ENCODE data around the gene TGM1. TPM values are rescaled to one million over a fixed set of nuclear protein-coding genes. Genes with fewer than 3 reads are reported as not detected.

Gene TGM1
- polyA plus RNA-seq, 1 of the 3 experiments (the other 2 are of a cell fraction) = 2.7 TPM

GRCh38 chr14:24256960-24257359 is 6.0 kb downstream of the TGM1 start:
- peaks cover 5% of the 10 kb centered on the region for H3F3A ChIP-seq (replicated peaks; ENCODE audit: insufficient read depth)
- DNase-seq = no peak
- 51% methylated on average over 4 of the region's 4 CpGs for WGBS (ENCODE audit: low lambda C conversion rate)
- CTCF ChIA-PET = interaction anchor here (1.0 to 4.0 kb wide), 5 partner anchors 10 to 76 kb away, joined by 3 to 15 read pairs (median 5); partner anchors contain the start of genes CIDEB and TINF2
- H3K4me3 ChIP-seq (ENCODE audit: low read depth in 2 of 2, low read length in 1 of 2) = no peak overlapping the region
- no peaks in the 10 kb centered on the region for H4K20me1 ChIP-seq (ENCODE audit: insufficient read depth)
- no peaks in the 10 kb centered on the region for H3K9me2 ChIP-seq
- H3K36me3 ChIP-seq (replicated peaks in 1 of 2; ENCODE audit: control insufficient read depth in 1 of 2, insufficient read depth in 2 of 2, low read length in 1 of 2) = peaks cover 0 to 3% of the 10 kb centered on the region in 2 experiments
- no peak overlapping the region for H3K4me2 ChIP-seq
- H3K9me3 ChIP-seq = no peaks in the 10 kb centered on the region
- H3K27me3 ChIP-seq (ENCODE audit: insufficient read depth) = no peaks in the 10 kb centered on the region
- no peak overlapping the region for H3K9ac ChIP-seq
- peaks cover 0 to 3% of the 10 kb centered on the region in 2 experiments; a peak in 1 of 4 replicates for H3K4me1 ChIP-seq (ENCODE audit: control insufficient read depth in 1 of 2, insufficient read depth in 2 of 2, low read depth in 1 of 2, low read length in 1 of 2)
- H3K79me2 ChIP-seq (ENCODE audit: insufficient read depth) = no peaks in the 10 kb centered on the region
- H3K27ac ChIP-seq (ENCODE audit: low read depth in 2 of 2, low read length in 1 of 2) = no peak overlapping the region
- no peak overlapping the region for H2AFZ ChIP-seq (ENCODE audit: low read depth)
- no peak for TF ChIP-seq RFX5 (IDR thresholded peaks at IDR 0.05; ENCODE audit: low read length)
- no peak for TF ChIP-seq USF1 (IDR thresholded peaks at IDR 0.05; ENCODE audit: borderline replicate concordance, low read depth)
- no peak for TF ChIP-seq IRF3 (IDR thresholded peaks at IDR 0.05; ENCODE audit: low read depth, low read length)
- TF ChIP-seq NRF1 (IDR thresholded peaks at IDR 0.05; ENCODE audit: low read depth, low read length) = no peak
- no peak for TF ChIP-seq GATA2 (CRISPR knock-in tag; IDR thresholded peaks at IDR 0.05)
- no peak for TF ChIP-seq REST (IDR thresholded peaks at IDR 0.05; ENCODE audit: low read depth, low read length)
- no peak for TF ChIP-seq ELF1 (IDR thresholded peaks at IDR 0.05)
- TF ChIP-seq EP300 (IDR thresholded peaks at IDR 0.05; ENCODE audit: borderline replicate concordance in 1 of 2, low read depth in 1 of 2, low read length in 1 of 2) = no peak
- TF ChIP-seq TEAD4 (IDR thresholded peaks at IDR 0.05; ENCODE audit: borderline replicate concordance, insufficient read depth) = no peak
- POLR2A ChIA-PET = no interaction called here

- H3K79me2 ChIP-seq (ENCODE audit: insufficient read depth) = no peaks in the 10 kb centered on the region
- H3K36me3 ChIP-seq (replicated peaks in 1 of 2; ENCODE audit: control insufficient read depth in 1 of 2, insufficient read depth in 2 of 2, low read length in 1 of 2) = peaks cover 0 to 3% of the 10 kb centered on the region in 2 experiments
- no peak overlapping the region for H3K4me2 ChIP-seq
- H3K27me3 ChIP-seq (ENCODE audit: insufficient read depth) = no peaks in the 10 kb centered on the region
- no peaks in the 10 kb centered on the region for H3K9me3 ChIP-seq
- H3F3A ChIP-seq (replicated peaks; ENCODE audit: insufficient read depth) = peaks cover 5% of the 10 kb centered on the region
- no peak overlapping the region for H3K9ac ChIP-seq
- H3K9me2 ChIP-seq = no peaks in the 10 kb centered on the region
- TF ChIP-seq GABPA (IDR thresholded peaks at IDR 0.05; ENCODE audit: low read depth) = no peak
- TF ChIP-seq CHD2 (IDR thresholded peaks at IDR 0.05; ENCODE audit: low read length, partially characterized antibody) = no peak
- ChIA-PET CTCF (interaction anchor here (1.0 to 4.0 kb wide), 5 partner anchors 10 to 52 kb away, joined by 3 to 15 read pairs (median 5); partner anchors contain the start of genes CIDEB and TINF2), POLR2A (no interaction called here)
- H4K20me1 ChIP-seq (ENCODE audit: insufficient read depth) = no peaks in the 10 kb centered on the region
- 96% methylated on average over 8 of the region's 12 CpGs for WGBS (ENCODE audit: low lambda C conversion rate)
- H2AFZ ChIP-seq (ENCODE audit: low read depth) = no peak overlapping the region
- no peak for DNase-seq
- H3K4me1 ChIP-seq (ENCODE audit: control insufficient read depth in 1 of 2, insufficient read depth in 2 of 2, low read depth in 1 of 2, low read length in 1 of 2) = peaks cover 0 to 3% of the 10 kb centered on the region in 2 experiments; a peak in 1 of 4 replicates
- no peak overlapping the region for H3K4me3 ChIP-seq (ENCODE audit: low read depth in 2 of 2, low read length in 1 of 2)
- H3K27ac ChIP-seq (ENCODE audit: low read depth in 2 of 2, low read length in 1 of 2) = no peak overlapping the region
These were observed 6.9 kb downstream of the TGM1 start for GRCh38 chr14:24255931-24256711.

All from SK-N-SH (cell line).